SKM-1 treated with dmso at 0.1 percent for 144 hours (cell line): ENCODE data around the gene EIF3D.
"Not testable (repeated sequence)": the region's sequence is repeated elsewhere in the genome, so short reads cannot be mapped to it uniquely, and the experiment has no call there.

Experiments used
- DNase-seq: peaks from one replicate; lab custom pipeline; 2025; ENCODE audit not compliant: unreplicated experiment; lab: John Stamatoyannopoulos, UW

The EIF3D gene

DNA sequence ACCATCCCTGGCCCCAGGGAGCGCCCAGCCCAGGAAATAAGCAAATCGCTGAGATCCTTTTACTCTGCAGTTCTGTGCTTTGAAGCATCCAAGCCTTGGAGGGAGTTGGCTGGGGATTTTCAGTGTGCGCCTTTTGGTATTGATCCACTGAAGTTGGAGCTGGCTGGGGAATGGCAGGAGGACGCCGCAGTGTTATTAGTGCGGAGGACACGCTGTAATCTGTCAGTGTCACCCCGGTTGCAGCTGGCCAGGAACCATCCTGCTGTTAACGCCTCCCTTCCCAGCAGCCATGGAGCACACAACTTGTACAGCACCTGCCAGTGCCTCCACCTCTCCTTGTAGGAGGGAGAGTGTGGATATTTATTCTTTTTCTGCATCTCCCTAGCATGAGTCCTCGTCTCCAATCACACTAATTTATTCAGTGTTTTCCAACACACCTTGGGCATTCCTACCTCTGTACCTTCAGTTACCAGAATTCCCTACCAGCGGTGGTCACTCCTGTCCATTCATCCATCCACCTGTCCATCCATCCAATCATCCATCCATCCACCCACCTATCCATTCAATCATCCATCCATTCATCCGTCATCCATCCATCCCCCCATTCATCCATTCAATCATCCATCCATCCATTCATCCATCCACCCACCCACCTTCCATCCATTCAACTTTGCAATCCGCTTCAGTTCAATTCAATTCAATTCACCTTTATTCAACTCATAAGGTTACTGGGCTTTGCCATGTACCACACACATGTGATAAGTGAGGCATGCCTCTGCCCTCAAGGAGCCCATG, 21.9 kb upstream of the EIF3D start:
- no peak for DNase-seq

DNA sequence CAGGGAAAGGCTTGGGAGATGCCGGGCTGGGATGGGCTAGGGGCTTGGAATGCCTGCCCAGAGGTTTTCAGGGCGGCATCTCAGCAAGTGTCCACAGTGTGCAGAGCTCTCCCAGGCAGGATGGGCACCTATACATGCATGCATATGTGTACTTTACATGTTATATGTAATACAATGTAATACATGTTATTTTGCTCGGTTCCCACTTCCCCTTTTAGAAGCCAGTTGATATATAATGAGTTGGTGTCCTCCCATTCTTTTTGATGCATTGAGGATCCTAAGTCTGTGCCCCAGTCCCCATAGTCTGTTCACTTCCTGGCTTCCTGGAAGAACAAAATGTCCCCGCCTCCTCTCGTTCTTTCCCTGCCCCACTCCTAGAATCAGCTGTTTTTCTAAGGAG, 20.1 kb upstream of the EIF3D start:
- DNase-seq, result no peak

DNA sequence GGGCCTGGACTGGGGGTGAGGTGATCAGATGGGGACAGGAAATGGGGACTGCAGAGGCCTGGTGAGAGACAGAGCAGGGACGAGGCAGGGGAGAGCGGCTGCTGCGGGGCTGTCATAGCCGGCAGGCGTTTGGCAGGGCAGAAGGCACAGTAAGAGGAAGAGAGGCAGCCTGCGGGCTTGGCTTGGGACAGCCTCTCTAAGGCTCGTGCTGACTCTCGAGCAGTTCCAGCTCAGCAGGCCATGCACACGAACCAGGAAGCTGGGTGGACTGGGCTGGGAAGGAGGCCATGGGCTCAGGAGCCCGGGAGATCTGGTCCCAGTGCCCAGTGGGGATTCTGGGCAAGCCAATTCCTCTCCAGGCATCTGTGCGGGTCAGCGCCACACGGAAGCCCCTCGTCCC, 19.6 kb upstream of the EIF3D start:
- DNase-seq, result no peak

DNA sequence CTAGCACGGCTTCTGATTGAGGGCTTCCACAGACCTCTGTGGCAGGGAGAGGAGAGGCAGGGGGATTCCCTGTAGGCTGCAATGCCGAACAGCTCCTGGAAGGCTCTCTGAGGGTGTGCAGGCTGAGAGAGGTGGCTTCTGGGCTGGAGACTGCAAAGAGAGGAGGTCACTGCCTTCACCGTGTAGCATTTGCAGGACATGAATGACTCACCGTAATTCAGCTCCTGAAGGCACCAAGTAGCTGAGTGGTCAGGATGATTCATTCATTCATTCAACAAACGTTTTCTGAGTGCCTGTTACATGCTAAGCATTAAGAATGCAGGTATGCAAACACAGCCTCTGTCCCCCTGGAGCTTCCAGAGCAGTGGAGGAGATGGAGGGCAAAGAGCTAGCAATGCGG, 18.0 kb upstream of the EIF3D start:
- DNase-seq, result no peak

DNA sequence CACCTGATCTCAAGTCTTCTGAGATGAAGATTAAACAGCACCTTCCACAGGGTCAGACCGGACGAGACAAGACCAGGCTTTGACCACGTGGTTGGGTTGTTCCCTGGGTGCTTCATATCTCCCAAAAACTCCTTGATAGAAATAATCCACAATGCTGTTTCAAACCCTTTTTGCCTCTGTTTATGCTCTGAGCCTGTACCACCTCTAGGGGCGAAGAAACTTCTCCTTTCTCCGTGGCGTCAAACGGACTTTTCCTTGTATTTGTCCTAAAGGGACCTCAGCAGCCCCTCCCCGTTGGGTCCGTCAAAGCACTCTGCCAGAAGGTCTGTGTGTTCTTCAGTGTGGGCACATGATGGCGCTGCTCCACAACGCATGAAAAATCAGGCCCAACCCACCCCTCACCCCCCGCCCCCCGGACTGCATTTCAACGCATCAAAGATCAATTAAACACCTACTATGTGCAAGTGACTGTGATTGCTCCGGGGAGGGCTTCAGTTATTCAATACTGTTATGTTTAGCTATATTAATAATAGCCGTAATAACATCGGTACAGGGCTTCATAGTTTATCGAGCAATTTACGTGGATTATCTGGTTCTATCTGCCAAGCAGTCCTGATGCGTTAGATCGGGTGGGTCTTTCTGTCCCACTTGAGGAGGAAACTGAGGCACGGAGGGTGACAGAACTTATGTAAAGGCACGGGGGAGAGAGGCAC, 17.3 kb upstream of the EIF3D start:
- DNase-seq, result peak; percentile 82

DNA sequence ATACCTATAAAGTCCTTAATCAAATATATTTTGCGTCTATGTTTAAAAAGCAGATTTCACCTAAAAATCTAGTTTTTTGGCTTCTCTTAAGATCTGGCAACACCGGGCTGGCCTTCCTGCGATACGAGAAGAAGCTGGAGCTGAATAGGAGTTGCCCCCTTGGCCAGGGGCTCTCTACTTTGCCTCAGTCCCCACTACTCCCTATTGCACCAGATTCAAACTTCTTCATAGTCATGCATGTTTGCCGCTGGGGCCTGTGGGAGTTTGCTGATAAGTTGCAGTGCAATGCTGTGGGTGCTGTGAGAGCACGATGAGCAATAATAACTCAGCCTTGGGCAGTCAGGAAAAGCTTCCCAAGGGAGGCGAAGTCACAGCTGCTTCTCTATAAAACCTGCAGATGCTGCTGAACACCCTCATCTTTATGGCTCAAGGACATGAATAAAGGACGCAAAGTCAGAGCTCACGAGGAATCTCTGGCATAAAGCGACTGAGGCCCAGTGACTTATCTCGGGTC, 15.2 kb upstream of the EIF3D start:
- DNase-seq, result no peak

DNA sequence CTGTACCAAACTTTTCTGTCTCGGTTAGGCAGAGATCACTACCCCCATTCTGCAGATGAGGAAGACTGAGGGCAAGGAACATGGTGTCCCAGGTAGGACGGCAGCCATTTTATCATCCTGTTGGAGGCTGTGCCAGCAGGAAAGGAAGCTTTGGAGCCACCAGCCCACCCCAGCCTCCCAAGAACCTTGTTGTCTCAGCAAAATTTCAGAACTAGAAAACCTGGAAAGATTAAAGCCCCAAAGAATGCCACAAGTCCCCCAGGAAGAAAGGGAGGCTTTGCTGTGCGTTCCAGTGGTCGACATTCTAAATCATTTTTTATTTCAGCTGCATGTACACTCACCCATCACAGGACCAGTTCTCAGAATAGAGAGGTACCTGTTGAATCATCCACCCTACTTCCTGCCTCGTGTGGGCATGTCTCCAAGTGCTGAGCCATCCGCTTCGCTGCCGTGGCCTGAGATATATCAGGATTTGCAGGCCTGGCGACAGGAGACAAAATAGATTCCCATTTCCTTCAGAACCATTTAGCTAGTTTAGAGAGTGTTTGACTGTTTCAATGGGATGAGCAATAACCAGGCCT, 13.0 kb upstream of the EIF3D start:
- no peak for DNase-seq

DNA sequence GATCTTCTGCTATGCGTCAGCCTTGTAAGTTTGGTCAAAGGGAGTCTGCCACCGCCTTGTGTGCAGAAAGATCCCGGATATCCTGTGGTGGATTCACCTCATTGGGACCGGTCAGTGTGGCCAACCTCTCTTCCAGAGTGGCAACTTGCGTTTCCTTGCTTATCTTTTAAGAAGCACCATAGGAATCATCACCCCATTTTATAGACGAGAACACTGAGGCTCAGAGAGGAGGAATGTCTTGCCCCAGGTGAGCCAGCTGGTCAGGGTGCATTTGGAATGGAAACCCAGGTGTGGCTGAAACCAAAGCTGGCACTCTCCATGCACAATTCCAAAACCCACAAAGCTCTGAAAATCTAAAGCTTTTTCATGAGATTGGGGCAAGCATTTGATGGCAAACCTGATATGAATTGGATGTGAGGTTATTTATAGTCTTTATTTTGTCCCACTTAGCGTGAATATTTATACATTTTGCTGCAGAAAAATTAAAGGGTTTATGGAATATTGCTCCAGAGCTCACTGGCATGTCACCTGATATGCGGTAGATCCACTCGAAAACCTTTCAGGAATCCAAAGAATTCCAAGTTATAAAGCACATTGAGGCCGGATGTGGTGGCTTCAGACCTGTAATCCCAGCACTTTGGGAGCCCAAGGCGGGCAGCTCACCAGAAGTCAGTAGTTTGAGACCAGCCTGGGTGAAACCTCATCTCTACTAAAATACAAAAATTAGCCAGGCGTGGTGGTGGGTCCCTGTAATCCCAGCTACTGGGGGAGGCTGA, 12.1 kb upstream of the EIF3D start:
- DNase-seq, result no peak

DNA sequence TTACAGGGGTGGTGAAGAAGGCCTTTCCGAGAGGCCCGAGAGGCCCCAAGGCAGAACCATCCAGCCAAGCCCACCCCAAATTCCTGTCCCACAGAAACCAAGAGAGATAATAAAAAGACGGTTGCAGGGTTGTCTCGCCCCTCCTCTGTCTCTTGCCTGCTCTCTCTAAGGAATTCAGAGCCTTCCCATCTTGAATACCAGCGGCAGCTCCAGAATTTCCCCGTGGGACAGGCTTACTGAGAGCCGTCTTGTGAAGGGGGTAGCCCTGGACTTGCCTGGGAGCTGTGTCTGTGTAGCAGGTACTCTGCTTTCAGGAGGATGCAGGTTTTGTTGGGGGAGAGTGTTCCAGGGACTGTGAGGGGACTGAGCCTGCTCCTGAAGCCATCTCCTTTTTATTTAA, 9.6 kb upstream of the EIF3D start:
- no peak for DNase-seq

DNA sequence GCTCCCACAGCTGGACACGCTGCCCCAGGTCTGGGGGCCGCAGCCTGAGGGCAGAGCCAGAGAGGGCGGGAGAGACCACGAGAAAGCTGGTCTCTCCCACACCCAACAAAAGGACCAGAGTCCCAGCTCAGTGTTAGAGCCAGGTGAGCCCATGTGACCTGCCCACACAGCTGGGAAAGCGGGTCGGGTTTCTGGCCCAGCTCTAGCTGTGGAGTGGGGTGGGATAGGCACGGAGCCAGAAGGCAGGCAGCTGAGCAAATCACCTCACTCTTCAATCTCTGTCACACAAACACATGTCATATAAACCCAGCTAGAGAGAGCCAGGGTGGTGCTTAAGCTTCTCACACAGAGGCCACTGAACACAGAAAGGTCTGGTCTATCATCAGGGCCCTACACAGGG, 7.8 kb upstream of the EIF3D start:
- no peak for DNase-seq

DNA sequence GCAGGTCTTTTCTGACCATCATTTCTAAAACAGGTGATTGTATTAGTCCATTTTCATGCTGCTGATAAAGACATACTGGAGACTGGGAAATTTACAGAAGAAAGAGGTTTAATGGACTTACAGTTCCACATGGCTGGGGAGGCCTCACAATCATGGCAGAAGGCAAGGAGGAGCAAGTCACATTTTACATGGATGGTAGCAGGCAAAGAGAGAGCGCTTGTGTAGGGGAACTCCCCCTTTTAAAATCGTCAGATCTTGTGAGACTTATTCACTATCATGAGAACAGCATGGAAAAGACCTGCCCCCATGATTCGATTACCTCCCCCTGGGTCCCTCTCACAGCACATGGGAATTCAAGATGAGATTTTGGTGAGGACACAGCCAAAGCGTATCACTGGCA, 4.4 kb upstream of the EIF3D start:
- DNase-seq, result not testable (repeated sequence)

DNA sequence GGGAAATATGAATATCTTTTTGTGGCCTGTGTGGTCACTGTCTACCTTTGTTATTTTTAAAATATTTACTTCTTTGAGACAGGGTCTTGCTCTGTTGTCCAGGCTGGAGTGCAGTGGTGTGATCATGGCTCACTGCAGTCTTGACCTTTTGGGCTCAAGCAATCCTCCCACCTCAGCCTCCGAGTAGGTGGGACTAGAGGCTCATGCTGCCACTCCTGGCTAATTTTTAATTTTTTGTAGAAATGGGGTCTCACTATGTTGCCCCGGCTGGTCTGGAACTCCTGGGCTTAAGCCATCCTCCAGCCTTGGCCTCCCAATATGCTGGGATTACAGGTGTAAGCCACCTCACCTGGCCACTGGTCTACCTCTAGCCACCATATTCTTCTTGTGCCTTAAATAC, 3.5 kb upstream of the EIF3D start:
- DNase-seq, result no peak

DNA sequence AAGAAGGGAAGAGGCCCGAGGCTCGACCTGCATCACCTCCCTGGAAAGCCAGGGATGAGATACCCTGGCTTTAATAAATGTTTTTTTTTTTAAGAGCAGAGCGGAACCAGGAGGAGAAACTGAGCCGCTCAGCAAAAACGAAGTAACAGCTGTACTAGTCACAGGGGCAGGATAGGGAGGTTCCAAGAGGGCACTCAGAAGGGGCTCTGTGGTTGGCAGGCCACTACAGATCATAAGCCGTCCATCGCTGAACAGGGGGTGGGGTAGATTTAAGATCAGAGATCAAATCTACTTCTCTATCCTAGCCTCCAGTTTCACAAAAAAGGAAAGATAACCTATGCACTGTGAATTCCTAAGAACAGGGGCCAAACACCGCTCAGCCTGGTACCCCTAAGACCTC, 625 bp downstream of the EIF3D start:
- DNase-seq, result no peak

DNA sequence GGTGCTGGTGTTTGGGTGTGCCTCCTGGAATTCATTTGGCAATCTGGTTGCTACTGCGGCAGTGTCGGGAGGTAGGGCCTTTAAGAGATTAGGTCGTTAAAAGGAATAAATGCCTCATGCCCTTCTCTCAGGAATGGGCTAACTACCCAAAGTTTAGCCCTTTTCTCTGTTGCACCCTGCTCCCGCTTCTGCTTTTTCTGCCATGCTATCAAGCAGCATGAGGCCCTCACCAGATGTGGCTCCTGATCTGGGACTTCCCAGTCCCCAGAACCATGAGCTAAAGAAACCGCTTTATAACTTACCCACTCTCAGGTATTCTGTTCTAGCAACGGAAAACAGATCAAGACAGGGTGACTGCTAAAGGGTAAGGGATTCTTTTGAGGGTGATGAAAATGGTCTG, 6.3 kb downstream of the EIF3D start:
- no peak for DNase-seq

DNA sequence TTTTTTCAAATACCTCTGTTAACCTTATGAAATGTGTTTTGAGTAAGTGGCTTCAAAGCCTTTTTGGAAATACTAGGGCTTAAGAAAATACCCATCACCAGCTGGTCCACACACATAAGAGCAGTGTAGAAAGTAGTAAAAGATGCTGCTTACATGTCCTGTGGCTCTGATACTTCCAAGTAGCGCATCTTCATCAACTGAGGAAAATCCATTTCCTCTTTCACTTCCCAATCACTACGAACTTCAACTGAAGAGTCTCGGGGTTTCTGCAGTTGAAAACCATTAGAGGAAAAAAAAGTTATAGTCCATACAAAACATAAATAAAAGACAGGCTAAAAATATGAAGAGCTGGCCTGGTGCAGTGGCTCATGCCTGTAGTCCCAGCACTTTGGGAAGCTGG, 8.5 kb downstream of the EIF3D start:
- no peak for DNase-seq

DNA sequence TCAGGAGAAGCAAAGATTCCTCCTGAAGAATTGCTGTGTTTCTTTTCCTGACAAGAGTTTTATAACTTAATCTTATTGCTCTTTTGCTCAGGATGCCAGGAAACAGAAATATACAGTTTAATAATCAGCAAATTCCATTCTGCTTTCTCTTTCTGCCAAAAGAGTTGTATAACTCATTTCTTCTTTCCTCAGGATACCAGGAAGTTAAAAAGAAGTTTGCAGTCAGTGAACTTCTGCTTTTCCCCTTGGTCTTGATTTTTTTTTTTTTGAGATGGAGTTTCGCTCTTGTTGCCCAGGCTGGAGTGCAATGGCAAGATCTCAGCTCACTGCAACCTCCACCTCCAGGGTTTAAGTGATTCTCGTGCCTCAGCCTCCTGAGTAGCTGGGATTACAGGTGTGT, 9.1 kb downstream of the EIF3D start:
- peak; percentile 48 for DNase-seq

DNA sequence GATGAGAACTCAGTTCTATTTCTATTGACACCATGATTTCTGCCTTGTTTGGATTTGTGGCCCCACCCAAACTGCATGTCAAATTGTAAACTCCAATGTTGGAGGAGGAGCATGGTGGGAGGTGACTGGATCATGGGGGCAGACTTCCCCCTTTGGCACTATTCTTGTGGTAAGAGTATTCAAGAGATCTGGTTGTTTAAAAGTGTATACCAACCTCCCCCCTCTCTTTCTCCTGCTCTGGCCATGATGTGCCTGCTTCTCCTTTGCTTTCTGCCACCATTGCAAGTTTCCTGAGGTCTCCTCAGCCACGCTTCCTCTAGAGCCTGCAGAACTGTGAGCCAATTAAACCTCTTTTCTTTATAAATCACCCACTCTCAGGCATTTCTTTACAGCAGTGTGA, 14.2 kb downstream of the EIF3D start:
- no peak for DNase-seq

DNA sequence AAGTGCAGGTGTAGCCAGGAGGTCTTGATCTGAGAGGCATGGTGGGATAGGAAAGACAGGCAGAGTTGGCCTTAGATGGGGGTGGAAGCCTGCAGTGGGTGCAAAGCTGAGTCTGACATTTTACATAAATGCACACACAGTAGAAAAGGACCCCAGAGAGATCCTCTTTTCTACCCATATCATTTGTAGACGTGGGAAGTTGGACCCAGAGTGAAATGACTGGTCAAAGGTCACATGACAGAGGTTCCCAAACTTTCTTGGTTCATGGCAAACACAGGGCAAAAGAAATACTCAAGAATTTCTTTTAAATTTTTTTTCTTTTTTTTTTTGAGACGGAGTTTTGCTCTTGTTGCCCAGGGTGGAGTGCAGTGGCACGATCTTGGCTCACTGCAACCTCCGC, 16.0 kb downstream of the EIF3D start:
- DNase-seq, result no peak

DNA sequence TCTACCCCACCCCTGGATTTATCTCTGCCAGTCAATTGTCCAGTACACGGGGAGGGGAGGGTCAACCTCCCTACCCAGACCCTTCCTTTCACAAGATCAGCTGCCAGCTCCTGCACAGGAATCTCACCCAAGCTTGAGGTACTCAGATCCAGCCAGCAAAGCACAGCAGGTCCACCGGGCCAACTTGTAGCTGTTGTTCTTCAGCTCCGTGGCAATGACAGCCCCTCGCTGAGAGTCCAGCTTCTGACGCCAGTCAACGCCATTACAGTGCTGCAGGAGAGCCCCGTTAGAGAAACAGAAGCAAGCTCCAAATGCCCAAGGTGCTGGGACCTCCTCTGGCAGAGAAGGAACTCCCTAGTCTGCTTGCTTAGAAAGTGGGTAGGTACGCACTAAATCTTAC, 16.6 kb downstream of the EIF3D start:
- no peak for DNase-seq

DNA sequence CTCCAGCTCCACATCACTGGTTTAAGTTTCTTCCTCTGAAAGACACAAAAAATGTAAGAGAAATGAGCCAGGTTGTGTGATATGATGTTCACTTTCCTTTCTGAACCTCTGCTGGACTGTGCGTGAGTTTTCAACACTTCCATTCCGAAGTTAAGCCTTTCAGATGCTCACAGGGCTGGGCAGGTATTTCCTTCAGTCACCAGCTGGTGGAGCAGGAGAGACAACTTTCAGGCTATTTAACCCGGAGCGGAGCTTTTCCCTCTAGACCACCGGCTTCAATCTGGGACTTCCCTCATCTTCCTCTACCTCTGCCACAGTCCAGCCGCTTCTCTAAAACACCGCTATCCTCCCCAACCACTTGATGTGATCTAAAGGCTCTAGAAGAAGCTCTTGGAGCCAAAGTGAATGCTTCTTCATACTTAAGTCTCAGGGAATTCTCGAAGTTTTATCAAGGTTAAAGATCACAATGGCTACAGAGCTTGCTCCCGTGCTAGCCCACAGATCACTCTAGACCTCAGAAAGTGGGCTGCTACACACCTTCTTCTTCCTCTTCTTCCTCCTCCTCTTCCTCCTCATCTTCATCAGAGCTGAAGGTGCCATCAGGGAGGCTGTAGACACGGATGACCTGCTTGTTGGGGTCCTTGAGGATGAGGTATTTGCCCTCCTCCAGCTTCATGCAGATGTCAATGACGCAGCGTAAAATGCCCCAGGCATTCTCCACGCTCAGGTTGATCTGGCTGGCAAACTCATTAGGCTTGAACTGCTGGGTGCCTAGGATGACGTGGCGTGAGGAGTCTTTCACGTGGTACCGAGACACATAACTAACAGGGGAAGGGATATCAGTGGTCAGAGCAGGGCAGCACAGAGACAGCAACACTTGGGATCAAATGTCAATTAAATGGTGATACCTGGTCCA, 17.7 kb downstream of the EIF3D start:
- DNase-seq, result peak; percentile 22
